ENCODE measurements around the gene MYOF.
"Not testable (repeated sequence)": the region's sequence is repeated elsewhere in the genome, so short reads cannot be mapped to it uniquely, and the experiment has no call there.

MYOF gene

DNA sequence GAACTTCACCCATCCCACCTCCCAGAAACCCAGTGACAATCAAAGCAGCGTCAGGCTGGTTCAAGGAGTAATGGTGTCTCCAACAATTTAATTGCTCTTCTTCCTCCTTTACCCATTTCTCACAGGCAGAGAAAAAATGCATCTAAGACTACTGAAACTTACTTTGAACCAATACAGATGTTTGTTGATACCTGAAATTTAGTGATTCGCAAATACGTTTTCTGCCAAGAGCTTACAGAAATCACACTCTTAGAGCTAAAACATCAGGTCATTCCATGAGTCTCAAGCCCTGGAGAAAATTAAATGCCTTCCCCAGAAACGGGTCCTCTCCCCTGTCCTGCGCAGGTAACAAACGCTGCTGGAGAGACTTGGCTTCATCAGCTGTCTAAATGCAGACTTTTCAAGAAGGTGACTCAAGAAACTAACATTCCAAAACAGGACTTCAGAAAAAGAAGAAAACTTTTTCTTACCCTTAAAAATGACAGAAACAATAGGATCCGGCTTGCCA, 443 bp downstream of the MYOF start:
- DNase-seq (ENCODE audit: low read depth) = no peak

DNA sequence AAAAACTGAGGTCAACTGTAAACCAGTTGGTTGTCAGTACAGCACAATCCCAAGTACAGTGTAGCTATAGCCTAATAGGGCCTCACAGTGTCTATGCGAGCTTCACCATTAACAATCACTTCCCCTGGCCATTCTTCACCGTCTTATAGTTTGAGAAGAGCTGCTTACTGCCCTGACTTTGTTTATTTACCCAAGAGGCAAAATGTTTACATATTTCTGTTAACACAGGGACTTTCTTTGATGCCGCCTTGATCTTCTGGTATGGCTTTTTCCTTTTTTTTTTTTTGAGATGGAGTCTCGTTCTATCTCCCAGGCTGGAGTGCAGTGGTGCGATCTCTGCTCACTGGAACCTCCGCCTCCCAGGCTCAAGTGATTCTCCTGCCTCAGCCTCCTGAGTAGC, 3.3 kb downstream of the MYOF start:
- no peak for DNase-seq (ENCODE audit: low read depth)

DNA sequence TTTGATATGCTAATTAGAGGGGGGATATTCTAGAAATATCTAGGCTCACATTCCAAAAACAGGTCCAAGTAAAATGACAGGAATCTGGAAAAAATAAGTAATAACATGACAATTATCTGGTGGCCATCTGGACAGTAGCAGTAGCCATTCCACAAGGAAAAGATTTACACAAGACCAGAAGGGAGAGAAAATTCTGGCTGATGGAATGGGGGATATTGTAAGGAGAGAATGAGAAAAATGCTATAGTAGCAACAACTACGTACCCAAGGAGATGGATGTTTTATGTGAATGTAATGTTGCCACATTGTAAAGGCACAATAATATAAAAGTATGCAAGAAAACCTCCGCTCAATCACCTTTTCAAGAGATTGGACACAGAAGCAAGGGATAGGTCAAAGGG, 5.4 kb downstream of the MYOF start:
- no peak for DNase-seq (ENCODE audit: low read depth)

GRCh38 chr10:93475871-93476270, 6.3 kb downstream of the MYOF start:
- DNase-seq (ENCODE audit: low read depth) = no peak

DNA sequence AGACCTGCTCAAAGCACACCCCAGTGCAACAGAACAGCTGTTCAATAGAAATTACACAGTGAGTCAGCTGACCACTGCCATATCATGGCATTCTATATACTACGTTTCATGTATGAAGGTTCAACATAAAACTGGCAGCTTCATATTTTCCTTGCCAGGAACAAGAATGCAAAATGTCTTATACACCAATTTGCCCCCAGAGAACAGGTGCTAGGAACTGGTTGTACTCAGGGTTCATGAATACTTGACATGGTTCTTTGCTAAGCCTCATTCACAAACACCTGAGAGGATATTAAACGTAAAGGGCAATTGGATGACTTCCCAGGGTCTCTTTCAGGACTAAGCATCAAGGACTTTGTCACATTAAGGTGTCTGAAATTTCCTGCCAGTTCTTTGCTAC, 6.9 kb downstream of the MYOF start:
- no peak for DNase-seq (ENCODE audit: low read depth)

DNA sequence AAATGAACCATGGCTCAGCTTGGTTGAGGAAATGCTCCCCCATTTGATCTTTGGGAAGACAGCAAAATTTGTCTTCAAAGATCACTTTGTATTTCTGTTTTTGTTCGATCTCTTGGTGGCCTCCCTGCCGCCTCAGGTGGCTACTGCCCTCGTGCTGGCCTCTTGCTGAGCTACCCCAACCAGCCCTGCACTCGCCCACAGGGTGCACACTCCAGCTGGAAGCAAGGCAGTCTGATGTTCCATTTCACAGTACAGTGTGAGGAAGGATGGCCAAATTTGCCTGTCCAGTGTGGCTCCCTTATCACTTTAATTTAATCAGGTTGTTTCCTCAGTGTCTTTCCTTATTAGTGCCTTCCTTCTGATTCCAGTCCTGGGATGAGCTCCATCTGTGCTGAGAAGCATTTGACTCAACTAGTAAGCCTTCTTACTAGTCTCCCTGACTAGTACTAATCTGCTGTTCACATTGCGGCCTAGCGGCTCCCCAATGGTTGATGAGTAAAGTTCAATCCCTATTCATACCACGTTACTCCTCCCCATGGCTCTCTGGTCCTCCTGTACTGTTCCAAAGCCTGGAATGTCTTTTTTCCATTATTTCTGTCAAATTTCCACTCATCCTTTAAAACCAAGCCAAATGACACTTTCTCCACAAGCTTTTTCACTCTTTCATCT, 8.2 kb downstream of the MYOF start:
- no peak for DNase-seq (ENCODE audit: low read depth)

DNA sequence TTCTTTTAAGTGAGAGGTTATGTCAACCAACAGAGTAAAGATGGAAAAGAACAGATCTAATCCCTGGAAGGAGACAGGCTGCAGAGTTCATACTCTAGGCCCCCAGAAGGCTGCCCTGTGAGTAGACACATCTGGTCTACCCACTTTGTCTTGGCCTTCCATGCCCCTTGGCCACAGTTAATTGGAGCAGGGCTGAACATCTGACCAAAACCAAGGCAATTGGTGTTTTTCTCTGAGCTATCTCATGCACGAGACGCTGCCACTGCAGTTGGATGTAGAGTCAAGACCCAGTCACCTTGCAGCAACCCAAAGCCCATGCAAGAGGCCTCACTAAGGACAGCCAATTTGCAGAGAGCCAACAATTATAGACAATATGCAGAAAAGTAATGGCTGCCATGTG, 9.0 kb downstream of the MYOF start:
- no peak for DNase-seq (ENCODE audit: low read depth)

GRCh38 chr10:93471110-93471651, 11.0 kb downstream of the MYOF start:
- DNase-seq (ENCODE audit: low read depth) = no peak

DNA sequence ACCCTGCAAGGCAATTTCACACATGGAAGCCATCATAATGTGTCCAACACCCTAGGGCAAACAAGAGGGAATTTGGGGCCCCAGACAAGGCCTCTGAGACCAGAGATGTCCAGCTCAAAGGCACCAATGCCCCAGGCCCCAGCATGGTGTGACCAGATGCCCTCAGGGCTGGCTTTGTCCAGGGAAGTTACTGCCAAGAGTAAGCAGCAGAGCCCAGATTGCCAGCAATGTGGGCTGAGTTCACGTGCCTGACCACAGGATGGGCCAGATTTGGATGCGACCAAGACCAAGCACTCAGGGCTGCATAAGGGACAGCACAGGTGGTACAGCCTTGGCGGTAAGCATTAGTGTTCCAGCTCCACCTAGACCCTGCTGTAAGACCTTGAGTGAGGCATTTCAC, 12.7 kb downstream of the MYOF start:
- DNase-seq (ENCODE audit: low read depth) = no peak

DNA sequence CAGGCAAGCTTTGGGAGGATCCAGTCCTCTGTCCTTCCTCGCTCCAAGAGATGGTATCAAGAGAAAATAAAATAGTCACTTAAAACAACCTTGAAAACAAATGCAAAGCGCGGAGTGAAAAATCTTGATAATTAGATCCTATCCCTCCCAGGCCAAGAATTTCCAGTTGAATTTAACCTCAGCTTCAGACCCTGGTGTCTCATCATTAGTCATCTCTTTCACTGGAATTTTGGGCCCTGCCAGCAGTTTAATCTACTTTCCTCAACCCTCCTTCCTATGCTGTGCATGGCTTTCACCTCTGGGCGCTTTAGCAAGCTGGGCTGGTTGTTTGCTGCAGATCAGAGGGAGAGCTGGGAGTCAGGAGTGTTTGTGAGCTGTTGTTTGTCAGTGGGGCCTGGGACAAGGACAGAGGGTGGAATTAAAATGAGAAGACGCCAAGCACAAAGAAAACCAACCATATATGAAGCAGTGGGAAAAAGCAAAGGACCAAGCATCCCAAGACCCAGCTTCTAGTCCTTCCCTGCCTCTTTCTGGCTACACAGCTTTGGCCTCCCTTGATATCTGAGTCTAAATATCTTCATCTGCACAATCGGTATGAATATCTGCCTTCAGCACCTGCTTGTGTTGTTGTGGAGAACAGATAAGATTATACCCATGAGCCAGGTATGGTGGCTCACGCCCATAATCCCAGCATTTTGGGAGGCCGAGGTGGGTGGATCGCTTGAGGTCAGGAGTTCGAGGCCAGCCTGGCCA, 13.5 kb downstream of the MYOF start:
- DNase-seq (ENCODE audit: low read depth) = no peak

- not testable (repeated sequence) for DNase-seq (ENCODE audit: low read depth)
These were observed 14.5 kb downstream of the MYOF start for GRCh38 chr10:93467635-93468034.

- DNase-seq (ENCODE audit: low read depth) = no peak
These were observed 16.1 kb downstream of the MYOF start for GRCh38 chr10:93465806-93466675.

GRCh38 chr10:93464776-93465388, 17.3 kb downstream of the MYOF start:
- no peak for DNase-seq (ENCODE audit: low read depth)

DNA sequence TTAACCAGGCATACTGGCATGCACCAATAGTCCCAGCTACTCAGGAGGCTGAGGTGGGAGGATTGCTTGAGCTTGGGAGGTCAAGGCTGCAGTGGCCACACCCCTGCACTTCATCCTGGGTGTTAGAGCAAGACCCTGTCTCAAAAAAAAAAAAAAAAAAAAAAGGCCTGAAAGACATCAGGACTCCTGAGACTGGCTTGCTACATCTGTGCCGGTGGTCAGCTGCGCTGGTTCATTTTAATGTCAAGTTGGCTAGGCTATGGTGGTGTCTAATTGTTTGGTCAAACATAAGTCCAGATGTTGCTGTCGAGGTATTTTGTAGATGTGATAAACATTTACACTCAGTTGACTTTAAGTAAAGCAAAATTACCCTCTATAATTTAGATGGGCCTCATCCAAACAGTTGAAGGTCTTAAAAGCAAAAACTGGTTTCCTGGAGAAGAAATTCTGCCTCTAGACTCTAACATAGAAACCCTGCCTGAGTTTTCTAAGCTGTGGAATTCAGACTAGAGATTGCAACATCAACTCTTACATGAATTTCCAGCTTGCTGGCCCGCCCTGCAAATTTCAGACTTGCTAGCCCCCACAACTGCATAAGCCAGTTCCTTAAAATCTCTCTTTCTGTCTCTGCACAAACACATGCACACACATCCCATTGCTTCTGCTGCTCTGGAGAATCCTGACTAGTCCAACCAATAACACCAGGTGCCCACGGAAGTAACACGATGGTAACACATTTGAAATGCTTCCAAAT, 18.2 kb downstream of the MYOF start:
- DNase-seq (ENCODE audit: low read depth) = no peak

GRCh38 chr10:93462881-93463280, 19.3 kb downstream of the MYOF start:
- DNase-seq (ENCODE audit: low read depth) = no peak

DNA sequence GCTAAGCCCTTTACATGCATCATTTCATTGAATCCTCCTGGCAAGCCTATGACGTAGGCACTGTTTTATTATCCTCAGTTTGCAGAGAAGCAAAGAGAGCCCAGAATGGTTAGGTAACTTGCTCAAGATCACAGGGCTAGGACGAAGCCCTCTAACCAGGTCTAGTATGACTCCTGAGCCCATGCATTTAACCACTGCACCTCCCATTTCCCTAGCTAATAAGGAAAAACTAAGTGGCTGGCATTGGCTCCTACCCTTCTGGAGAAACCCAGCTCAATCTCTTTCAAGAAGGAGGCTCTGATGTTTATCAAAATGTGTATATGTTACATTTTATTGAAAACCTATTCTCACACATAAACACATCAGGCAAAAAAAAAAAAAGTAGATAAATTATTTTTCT, 19.8 kb downstream of the MYOF start:
- DNase-seq (ENCODE audit: low read depth) = no peak

DNA sequence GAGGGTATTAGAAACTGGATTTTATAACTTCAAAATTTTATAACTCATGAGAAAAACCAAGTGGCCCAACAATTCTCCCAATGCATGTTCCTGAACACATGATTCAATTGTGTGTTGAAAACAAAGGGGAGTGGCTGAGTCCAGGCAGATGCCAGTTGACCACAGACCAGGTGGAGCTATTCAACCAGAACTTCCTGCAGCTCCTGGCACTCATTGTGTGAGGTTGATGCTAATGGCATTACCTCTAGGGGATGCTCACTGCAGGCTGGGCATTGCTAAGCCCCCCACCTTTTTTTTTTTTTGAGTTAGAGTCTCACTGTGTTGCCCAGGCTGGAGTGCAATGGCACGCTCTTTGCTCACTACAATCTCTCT, 20.3 kb downstream of the MYOF start:
- DNase-seq (ENCODE audit: low read depth) = no peak

DNA sequence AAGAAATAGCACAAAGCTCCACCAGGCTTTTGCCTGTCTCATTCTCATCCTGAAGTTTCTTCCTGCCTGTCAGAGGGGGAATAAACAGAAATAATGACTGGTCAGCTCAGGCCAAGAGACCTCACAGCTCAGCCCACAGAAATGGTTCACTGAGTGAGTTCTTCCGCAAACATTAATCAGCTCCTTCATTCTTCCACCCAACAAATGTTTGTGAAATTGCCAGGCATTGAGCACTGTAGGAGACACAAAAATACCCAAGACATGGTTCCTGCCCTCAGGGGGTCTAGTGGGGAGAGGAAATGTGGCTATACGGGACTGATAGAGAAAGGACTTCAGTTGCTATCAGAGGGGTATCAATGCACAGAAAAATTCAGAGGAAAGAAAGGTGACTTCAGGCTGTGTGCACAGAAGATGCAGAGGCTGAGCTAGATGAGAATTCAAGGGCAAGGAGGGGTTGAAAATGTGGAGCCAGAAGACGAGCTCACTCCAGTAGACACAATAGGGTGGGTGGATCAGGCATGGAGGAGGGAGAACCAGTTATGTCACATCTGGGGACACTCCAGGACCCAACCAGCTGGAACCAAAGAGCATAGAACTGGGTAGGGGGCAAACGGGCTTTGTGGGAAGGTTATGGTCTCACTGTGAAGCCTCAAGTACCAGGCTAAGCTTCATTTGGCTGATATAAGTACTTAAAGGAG, 20.9 kb downstream of the MYOF start:
- no peak for DNase-seq (ENCODE audit: low read depth)

- DNase-seq (ENCODE audit: low read depth) = no peak
These were observed 22.7 kb downstream of the MYOF start for GRCh38 chr10:93459466-93459865.

DNA sequence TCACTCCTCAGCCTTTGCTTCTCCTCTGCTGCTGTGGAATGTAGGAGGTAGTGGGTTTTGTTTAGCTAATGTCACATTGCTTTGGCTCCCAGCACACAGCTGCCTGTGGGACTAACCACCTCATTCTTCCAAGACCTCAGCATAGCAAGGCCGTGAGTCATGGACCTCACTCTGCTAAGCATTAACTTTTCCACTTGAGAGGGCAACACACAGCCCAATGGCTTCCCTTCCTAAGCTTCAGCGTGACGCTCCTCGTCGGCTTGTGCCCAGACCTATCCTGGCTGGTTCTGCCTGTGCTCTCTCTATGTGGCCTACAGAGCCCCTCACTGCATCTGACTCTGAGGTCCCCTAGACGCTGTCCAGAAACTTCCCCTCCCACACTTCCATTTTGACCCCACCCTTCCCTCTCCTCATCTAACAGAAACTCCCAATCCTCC, 23.3 kb downstream of the MYOF start:
- no peak for DNase-seq (ENCODE audit: low read depth)

DNA sequence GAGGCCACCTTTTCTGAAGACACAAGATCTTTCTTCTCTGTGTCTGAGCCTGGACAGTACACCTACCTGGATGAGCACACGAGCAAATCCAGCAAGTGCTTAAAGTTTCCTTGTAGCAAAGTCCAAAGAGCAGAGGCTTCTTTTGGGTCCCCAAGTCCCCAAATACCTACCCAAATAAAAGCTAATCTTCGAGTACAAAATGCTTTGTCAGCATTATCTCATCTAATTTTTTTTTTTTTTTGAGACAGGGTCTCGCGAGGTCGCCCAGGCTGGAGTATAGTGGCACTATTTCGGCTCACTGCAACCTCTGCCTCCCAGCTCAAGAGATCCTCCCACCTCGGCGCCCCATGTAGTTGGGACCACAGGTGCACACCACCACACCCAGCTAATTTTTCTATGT, 24.6 kb downstream of the MYOF start:
- DNase-seq (ENCODE audit: low read depth) = no peak

Data from CMK (cell line).